Smooth muscle cell (in vitro differentiated cells): ENCODE measurements around the gene ADCK2. TPM values are rescaled to one million over a fixed set of nuclear protein-coding genes. Genes with fewer than 3 reads are reported as not detected.

Experiments used
- DNase-seq: peaks from one replicate; lab custom pipeline; 2025; ENCODE audit not compliant: unreplicated experiment; lab: John Stamatoyannopoulos, UW
- H2AFZ ChIP-seq: fragments of 200-600 bp; sonication (generic); 2 replicates; pipeline ENCODE4 v1.6.0; 2016; ENCODE audit warnings: antibody characterized with exemption, low read depth, mild to moderate bottlenecking
- H3F3A ChIP-seq: fragments of 200-600 bp; sonication (generic); 2 replicates; pipeline ENCODE4 v1.6.0; 2017; ENCODE audit warnings: antibody characterized with exemption, low read depth
- H3K27ac ChIP-seq: fragments of 200-600 bp; sonication (generic); 2 replicates; pipeline ENCODE4 v1.5.1; 2016; ENCODE audit warnings: low read depth, mild to moderate bottlenecking
- H3K27me3 ChIP-seq: fragments of 200-600 bp; sonication (generic); 2 replicates; pipeline ENCODE4 v1.6.1; 2016; ENCODE audit warnings: low read depth, mild to moderate bottlenecking
- H3K36me3 ChIP-seq: fragments of 200-600 bp; sonication (generic); 2 replicates; pipeline ENCODE4 v1.5.1; 2016; ENCODE audit warnings: low read depth
- H3K4me1 ChIP-seq: fragments of 200-600 bp; sonication (generic); 2 replicates; pipeline ENCODE4 v1.5.1; 2016; ENCODE audit warnings: low read depth
- H3K4me2 ChIP-seq: fragments of 200-600 bp; sonication (generic); 2 replicates; pipeline ENCODE4 v1.6.0; 2016; ENCODE audit warnings: mild to moderate bottlenecking
- H3K4me3 ChIP-seq: fragments of 200-600 bp; sonication (generic); 2 replicates; pipeline ENCODE4 v1.5.1; 2016; ENCODE audit warnings: mild to moderate bottlenecking
- H3K79me2 ChIP-seq: fragments of 200-600 bp; sonication (generic); 2 replicates; pipeline ENCODE4 v1.6.0; 2016; ENCODE audit warnings: low read depth, mild to moderate bottlenecking
- H3K9ac ChIP-seq: fragments of 200-600 bp; sonication (generic); 2 replicates; pipeline ENCODE4 v1.6.0; 2016; ENCODE audit warnings: low read depth
- H3K9me3 ChIP-seq: fragments of 200-600 bp; sonication (generic); replicated peaks from 2 replicates; pipeline ENCODE4 v1.5.1; 2016; ENCODE audit warnings: low read depth
- H4K20me1 ChIP-seq: fragments of 200-600 bp; sonication (generic); 2 replicates; pipeline ENCODE4 v1.6.0; 2016; ENCODE audit warnings: low read depth
- CTCF ChIP-seq: fragments of 200-600 bp; sonication (generic); IDR thresholded peaks from 2 replicates; pipeline ENCODE4 v1.5.1; 2017; ENCODE audit warnings: borderline replicate concordance, mild to moderate bottlenecking, antibody characterized with exemption; ENCODE audit not compliant: insufficient read depth, poor library complexity, severe bottlenecking
- WGBS: methylation state at CpG from one replicate; pipeline ENCODE4 v1.1.7; 2016; ENCODE audit warnings: low lambda C conversion rate; 5-methylcytosine and 5-hydroxymethylcytosine counted together
- polyA plus RNA-seq: library from polyadenylated mRNA; unstranded; fragments of >200 nt; fragmentation: Nextera tagmentation; extraction: Ambion mirVana; gene quantifications from 2 replicates; pipeline ENCODE4 v1.2.1, GENCODE V29; 2016
- total RNA-seq: library from RNA; depleted of rRNA; stranded (reverse); fragments of >200 nt; gene quantifications from 2 replicates; pipeline ENCODE4 v1.2.3, GENCODE V29; 2014

ADCK2 gene
- total and polyA plus RNA-seq, 2 experiments from 2014 or later = 8.0 to 10.5 TPM

GRCh38 chr7:140635345-140635744 lies 37.4 kb upstream of the ADCK2 start:
- Histone ChIP-seq H3K9me3 (no peaks in the 10 kb centered on the region), H3K4me2 (peak overlapping the region; percentile 2), H3K4me1 (peaks cover 15% of the 10 kb centered on the region), H3K36me3 (no peaks in the 10 kb centered on the region), H4K20me1 (peaks cover 45% of the 10 kb centered on the region), H3K9ac (no peak overlapping the region), H3F3A (peaks cover 24% of the 10 kb centered on the region), H3K27ac (no peak overlapping the region), H3K79me2 (peaks cover 14% of the 10 kb centered on the region), H2AFZ (no peak overlapping the region), H3K27me3 (no peaks in the 10 kb centered on the region), H3K4me3 (no peak overlapping the region)
- no peak for TF ChIP-seq CTCF
- no peak for DNase-seq
- 45% methylated on average over 5 of the region's 5 CpGs for WGBS

- H3K4me3 ChIP-seq = no peak overlapping the region
- H2AFZ ChIP-seq = no peak overlapping the region
- H3K9me3 ChIP-seq = no peaks in the 10 kb centered on the region
- H3K4me2 ChIP-seq = peak overlapping the region; percentile 2
- peaks cover 23% of the 10 kb centered on the region for H3F3A ChIP-seq
- 69% methylated on average over 5 of the region's 5 CpGs for WGBS
- H3K36me3 ChIP-seq = no peaks in the 10 kb centered on the region
- no peak for TF ChIP-seq CTCF
- H3K27ac ChIP-seq = no peak overlapping the region
- peaks cover 12% of the 10 kb centered on the region for H3K79me2 ChIP-seq
- peaks cover 43% of the 10 kb centered on the region for H4K20me1 ChIP-seq
- no peak for DNase-seq
- peaks cover 15% of the 10 kb centered on the region for H3K4me1 ChIP-seq
- no peak overlapping the region for H3K9ac ChIP-seq
- no peaks in the 10 kb centered on the region for H3K27me3 ChIP-seq
These were observed 36.9 kb upstream of the ADCK2 start for GRCh38 chr7:140635816-140636215.

GRCh38 chr7:140637400-140637799 lies 35.3 kb upstream of the ADCK2 start:
- no peak overlapping the region for H3K9ac ChIP-seq
- no peak overlapping the region for H2AFZ ChIP-seq
- H3K79me2 ChIP-seq = peaks cover 10% of the 10 kb centered on the region
- peaks cover 20% of the 10 kb centered on the region for H3K4me1 ChIP-seq
- 87% methylated on average over 3 of the region's 3 CpGs for WGBS
- TF ChIP-seq CTCF = no peak
- peaks cover 29% of the 10 kb centered on the region for H4K20me1 ChIP-seq
- peaks cover 18% of the 10 kb centered on the region for H3F3A ChIP-seq
- no peak for DNase-seq
- H3K9me3 ChIP-seq = no peaks in the 10 kb centered on the region
- no peak overlapping the region for H3K4me3 ChIP-seq
- no peak overlapping the region for H3K4me2 ChIP-seq
- no peak overlapping the region for H3K27ac ChIP-seq
- no peaks in the 10 kb centered on the region for H3K27me3 ChIP-seq
- H3K36me3 ChIP-seq = no peaks in the 10 kb centered on the region

GRCh38 chr7:140638173-140638791 lies 34.5 kb upstream of the ADCK2 start:
- Histone ChIP-seq H3K4me3 (no peak overlapping the region), H3K36me3 (no peaks in the 10 kb centered on the region), H3K79me2 (peaks cover 10% of the 10 kb centered on the region), H3K9me3 (no peaks in the 10 kb centered on the region), H2AFZ (no peak overlapping the region), H3K4me2 (peak overlapping the region; percentile 94), H3K9ac (no peak overlapping the region), H3K27ac (peak overlapping the region; percentile 28), H3K27me3 (no peaks in the 10 kb centered on the region), H3F3A (peaks cover 17% of the 10 kb centered on the region), H3K4me1 (peaks cover 20% of the 10 kb centered on the region), H4K20me1 (peaks cover 27% of the 10 kb centered on the region)
- no peak for TF ChIP-seq CTCF
- WGBS = 62% methylated on average over 6 of the region's 6 CpGs
- DNase-seq = no peak
